ENCODE data around the gene SKAP1.

Gene SKAP1

GRCh38 chr17:48110761-48111160, 319.3 kb downstream of the SKAP1 start:
- DNase-seq (ENCODE audit: low read depth in 2 of 2), result no peak

GRCh38 chr17:48107137-48108055, 322.6 kb downstream of the SKAP1 start, which contains the start of gene SNX11:
SNX11 (plus strand) TSS chr17:48107766; CDS start chr17:48112044, 4,278 bp downstream.
- peak; percentile 84 to 91 for DNase-seq (ENCODE audit: low read depth in 2 of 2)

GRCh38 chr17:48106802-48107136, 323.2 kb downstream of the SKAP1 start:
- DNase-seq (ENCODE audit: low read depth in 2 of 2), result no peak

- no peak for DNase-seq (ENCODE audit: low read depth in 2 of 2)
These were observed 325.6 kb downstream of the SKAP1 start for GRCh38 chr17:48104440-48104839.

- DNase-seq (ENCODE audit: low read depth in 2 of 2), result no peak
These were observed 327.0 kb downstream of the SKAP1 start for GRCh38 chr17:48102798-48103715.

GRCh38 chr17:48102043-48102750, 327.8 kb downstream of the SKAP1 start:
- no peak for DNase-seq (ENCODE audit: low read depth in 2 of 2)

- peak; percentile 84 to 87 for DNase-seq (ENCODE audit: low read depth in 2 of 2)
These were observed 328.8 kb downstream of the SKAP1 start, which contains the start of gene CBX1 for GRCh38 chr17:48101012-48101720. CBX1 (minus strand) TSS chr17:48101478; CDS start chr17:48077004, 24,474 bp downstream.

GRCh38 chr17:48100591-48101011, 329.4 kb downstream of the SKAP1 start:
- no peak for DNase-seq (ENCODE audit: low read depth in 2 of 2)

- no peak for DNase-seq (ENCODE audit: low read depth in 2 of 2)
These were observed 329.9 kb downstream of the SKAP1 start for GRCh38 chr17:48100160-48100559.

GRCh38 chr17:48095611-48096010, 334.4 kb downstream of the SKAP1 start:
- DNase-seq (ENCODE audit: low read depth in 2 of 2), result no peak

GRCh38 chr17:48093341-48094045, 336.5 kb downstream of the SKAP1 start:
- no peak for DNase-seq (ENCODE audit: low read depth in 2 of 2)

- DNase-seq (ENCODE audit: low read depth in 2 of 2), result no peak
These were observed 345.1 kb downstream of the SKAP1 start for GRCh38 chr17:48084932-48085331.

Data from stimulated activated CD4-positive, alpha-beta T cell treated with anti-CD3 and anti-CD28 coated beads, Interleukin-1b, Interleukin-23, amount 100 ng/mL, for 1 hour (primary cell).